ENCODE measurements around the gene GUCA2A.

Gene GUCA2A

DNA sequence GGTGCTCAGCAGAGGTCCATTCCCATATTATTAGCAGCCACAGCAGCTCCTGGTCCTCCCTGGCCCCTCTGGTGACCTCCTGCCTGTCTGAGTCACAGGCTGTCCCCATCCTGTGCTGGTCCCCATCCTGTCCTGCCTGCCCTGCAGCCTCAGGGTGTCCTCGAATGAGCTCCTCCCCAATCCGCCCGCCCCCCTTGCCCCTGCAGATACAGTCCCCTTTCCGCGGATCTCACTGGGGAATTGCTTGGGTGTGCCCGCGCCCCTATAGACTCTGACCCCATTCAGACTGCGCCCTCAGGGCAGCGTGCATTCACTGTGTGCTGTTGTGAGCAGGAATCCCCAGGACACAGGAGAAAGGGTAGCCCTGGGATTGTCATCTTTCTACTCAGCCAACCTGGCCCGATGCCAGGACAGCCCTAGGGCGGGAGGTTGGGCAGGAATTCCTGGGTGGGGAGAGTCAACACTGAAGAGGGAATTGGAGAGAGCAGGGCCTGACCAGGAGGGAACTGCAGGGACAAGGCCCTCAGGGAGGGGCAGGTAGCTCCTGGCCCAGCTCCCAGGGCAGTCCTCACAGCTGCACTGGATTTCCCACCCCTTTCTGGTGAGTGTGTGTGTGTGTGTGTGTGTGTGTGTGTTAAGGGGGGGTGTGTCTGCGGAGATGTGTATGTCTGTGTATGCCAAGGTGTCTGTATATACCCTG is 1.1 kb upstream of the GUCA2A start:
- H3K4me3 ChIP-seq (replicated peaks in 1 of 2; ENCODE audit: low read depth in 2 of 2, low read length in 2 of 2), result no peak overlapping the region
- TF ChIP-seq, protein P1, sequence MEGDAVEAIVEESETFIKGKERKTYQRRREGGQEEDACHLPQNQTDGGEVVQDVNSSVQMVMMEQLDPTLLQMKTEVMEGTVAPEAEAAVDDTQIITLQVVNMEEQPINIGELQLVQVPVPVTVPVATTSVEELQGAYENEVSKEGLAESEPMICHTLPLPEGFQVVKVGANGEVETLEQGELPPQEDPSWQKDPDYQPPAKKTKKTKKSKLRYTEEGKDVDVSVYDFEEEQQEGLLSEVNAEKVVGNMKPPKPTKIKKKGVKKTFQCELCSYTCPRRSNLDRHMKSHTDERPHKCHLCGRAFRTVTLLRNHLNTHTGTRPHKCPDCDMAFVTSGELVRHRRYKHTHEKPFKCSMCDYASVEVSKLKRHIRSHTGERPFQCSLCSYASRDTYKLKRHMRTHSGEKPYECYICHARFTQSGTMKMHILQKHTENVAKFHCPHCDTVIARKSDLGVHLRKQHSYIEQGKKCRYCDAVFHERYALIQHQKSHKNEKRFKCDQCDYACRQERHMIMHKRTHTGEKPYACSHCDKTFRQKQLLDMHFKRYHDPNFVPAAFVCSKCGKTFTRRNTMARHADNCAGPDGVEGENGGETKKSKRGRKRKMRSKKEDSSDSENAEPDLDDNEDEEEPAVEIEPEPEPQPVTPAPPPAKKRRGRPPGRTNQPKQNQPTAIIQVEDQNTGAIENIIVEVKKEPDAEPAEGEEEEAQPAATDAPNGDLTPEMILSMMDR (IDR thresholded peaks at IDR 0.05; ENCODE audit: low read depth, low read length), result no peak
- DNase-seq (ENCODE audit: low read depth in 2 of 2), result peak; percentile 55 to 57

DNA sequence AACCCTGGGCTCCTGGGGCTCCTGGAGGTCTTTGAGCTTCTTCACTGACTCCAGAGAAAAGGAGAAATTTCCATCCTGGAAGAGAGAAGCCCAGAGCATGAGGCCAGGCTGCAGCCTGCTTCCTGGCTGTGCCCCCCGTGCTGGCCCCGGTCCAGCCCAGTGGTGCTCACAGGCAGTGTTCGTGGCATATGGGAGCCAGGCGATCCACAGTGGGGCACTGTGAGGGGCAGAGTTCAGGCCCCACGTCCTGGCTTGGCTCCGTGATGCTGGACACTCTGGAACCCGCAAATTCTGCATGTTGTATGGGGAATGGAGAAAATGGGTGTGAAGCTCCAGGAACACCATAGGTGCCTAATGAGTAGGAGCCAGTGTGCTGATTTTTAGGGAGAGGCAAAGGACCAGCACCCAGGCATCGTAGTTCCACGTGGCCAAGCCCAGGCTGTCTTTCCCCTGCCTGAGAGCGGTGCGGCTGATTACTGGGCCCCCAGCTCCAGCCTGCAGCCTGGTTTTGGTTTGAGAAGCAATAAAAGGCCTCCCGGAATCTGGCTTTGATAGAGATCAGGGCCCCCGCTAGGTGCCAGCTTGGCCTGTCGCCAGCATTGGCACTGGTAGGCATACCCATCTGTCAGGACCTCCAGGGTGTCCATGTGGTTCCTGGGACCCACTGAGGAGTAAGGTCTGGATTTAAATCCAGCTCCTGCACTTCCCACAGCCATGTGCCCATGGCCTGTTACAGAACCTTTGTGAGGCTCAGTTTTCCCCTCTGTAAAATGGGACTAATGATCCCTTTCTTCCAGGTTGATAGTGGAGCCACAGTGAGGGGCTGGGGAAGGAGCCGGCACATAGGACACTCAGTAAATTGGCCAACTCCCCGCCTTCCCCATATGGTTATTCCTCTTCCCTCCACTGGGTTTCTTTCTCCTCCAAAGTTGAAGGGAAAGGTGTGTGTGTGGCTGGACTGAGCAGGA is 725 bp downstream of the GUCA2A start:
- TF ChIP-seq, protein P1 (IDR thresholded peaks at IDR 0.05; ENCODE audit: low read depth, low read length), result no peak
- DNase-seq (ENCODE audit: low read depth in 2 of 2), result no peak
- H3K4me3 ChIP-seq (replicated peaks in 1 of 2; ENCODE audit: low read depth in 2 of 2, low read length in 2 of 2), result no peak overlapping the region

DNA sequence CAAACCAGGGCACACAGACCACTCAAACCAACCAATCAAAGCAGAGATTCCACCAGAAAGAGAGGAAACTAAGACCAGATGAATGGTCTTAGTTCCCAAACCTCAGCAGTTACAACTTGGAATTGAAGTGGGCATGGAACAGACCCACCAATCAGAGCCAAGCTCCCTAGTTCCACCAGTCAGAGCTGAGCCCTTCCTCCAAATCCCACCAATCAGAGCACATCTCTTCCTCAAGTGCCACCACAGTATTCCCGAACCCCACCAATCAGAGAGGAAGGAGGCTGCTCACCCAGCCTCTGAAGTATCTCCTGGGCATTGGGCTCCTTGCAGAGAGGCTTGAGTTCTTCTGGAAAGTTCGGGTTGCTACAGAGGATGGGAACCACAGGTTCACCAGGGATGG is 1.4 kb downstream of the GUCA2A start:
- TF ChIP-seq, protein P1 (IDR thresholded peaks at IDR 0.05; ENCODE audit: low read depth, low read length), result no peak
- H3K4me3 ChIP-seq (replicated peaks in 1 of 2; ENCODE audit: low read depth in 2 of 2, low read length in 2 of 2), result no peak overlapping the region
- peak in 1 of 2 donors; percentile 11 for DNase-seq (ENCODE audit: low read depth in 2 of 2)

DNA sequence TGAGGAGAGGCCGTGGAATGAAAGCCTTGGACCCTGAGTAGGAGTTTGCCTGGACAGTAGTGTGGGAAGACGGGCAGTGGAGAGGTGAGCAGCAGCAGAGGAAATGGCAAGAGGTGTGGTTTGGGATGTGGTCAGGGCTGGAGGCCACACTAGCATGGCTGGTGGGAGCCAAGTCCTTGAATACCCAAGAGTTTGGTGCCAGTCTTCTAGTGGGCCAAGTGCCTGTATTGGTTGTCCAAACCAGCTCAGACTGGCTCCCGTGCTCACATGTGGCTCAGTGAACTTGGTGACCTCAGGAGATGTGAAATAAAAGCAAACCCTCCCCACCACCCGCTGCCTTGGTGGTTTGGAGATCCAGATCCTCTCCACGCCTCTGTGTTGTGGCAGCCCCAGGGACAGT is 2.4 kb downstream of the GUCA2A start:
- DNase-seq (ENCODE audit: low read depth in 2 of 2), result no peak
- H3K4me3 ChIP-seq (replicated peaks in 1 of 2; ENCODE audit: low read depth in 2 of 2, low read length in 2 of 2), result no peak overlapping the region
- TF ChIP-seq, protein P1 (IDR thresholded peaks at IDR 0.05; ENCODE audit: low read depth, low read length), result no peak

DNA sequence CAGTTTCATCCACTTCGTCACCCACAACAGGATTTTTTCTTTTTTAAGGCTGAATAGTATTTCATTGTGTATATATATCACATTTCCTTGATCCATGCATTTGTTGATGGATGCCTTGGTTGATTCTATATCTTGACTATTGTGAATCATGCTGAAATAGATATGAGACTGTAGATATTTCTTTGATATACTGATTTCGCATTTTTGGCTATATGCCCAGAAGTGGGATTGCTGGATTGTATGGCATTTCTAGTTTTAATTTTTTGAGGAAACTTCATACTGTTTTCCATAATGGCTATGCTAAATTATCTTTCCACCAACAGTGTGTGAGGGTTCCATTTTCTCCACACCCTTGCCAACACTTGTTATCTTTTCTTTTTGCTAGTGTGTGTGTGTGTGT is 6.4 kb downstream of the GUCA2A start:
- H3K4me3 ChIP-seq (replicated peaks in 1 of 2; ENCODE audit: low read depth in 2 of 2, low read length in 2 of 2), result no peak overlapping the region
- TF ChIP-seq, protein P1 (IDR thresholded peaks at IDR 0.05; ENCODE audit: low read depth, low read length), result no peak
- no peak for DNase-seq (ENCODE audit: low read depth in 2 of 2)

DNA sequence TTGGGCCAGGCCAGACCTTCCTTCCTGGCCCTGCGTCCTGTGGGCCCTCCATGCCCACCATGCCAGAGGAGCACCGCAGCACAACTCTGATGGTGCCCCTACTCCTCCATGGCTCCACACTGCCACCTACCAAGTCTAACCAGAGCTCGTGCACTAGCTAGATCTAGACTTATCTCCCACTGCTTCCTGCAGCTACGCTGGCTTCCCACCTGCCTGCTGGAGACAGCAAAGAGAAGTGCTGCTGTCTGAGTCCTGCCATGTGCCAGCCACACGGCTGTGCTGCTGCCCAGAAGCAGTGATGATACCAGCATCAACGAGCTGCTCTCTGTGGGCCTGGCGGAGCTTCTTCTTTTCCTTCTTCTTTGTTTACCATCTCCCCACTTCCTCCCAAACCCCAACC is 6.9 kb downstream of the GUCA2A start:
- TF ChIP-seq, protein P1 (IDR thresholded peaks at IDR 0.05; ENCODE audit: low read depth, low read length), result no peak
- H3K4me3 ChIP-seq (replicated peaks in 1 of 2; ENCODE audit: low read depth in 2 of 2, low read length in 2 of 2), result no peak overlapping the region
- DNase-seq (ENCODE audit: low read depth in 2 of 2), result no peak

Data from cardiac fibroblast (primary cell).